ENCODE data around the gene ROR1. TPM values are rescaled to one million over a fixed set of nuclear protein-coding genes. Genes with fewer than 3 reads are reported as not detected.

The ROR1 gene
- polyA plus RNA-seq, 1 of the 3 experiments (the other 2 are of a cell fraction) = 4.0 TPM

DNA sequence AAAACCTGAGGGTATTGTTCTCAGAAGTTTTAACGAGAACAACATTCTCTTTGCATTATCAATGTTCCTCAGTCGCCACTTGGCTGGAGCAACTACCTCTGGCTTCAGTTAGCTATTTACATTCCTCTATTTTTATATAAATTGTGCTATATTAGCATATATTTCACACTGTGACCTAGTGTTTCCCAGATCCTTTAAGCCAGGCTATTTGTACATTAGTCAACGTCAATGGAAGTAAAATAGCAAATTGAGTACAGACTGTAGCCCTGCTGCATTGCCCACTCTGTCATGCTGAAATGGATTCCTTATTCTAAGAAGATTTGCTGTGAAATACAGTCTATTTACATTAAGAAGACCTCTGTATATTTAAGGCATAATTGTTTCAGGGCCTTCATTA is 213.8 kb downstream of the ROR1 start:
- Histone ChIP-seq H4K20me1 (ENCODE audit: insufficient read depth) (no peaks in the 10 kb centered on the region), H3K79me2 (ENCODE audit: insufficient read depth) (no peaks in the 10 kb centered on the region), H3K4me2 (no peak overlapping the region), H3F3A (replicated peaks; ENCODE audit: insufficient read depth) (no peaks in the 10 kb centered on the region), H3K4me3 (ENCODE audit: low read depth in 2 of 2, low read length in 1 of 2) (no peak overlapping the region), H3K4me1 (ENCODE audit: control insufficient read depth in 1 of 2, insufficient read depth in 2 of 2, low read depth in 1 of 2, low read length in 1 of 2) (peaks cover 7 to 11% of the 10 kb centered on the region in 2 experiments; a peak in 3 of 4 replicates), H2AFZ (ENCODE audit: low read depth) (no peak overlapping the region), H3K9ac (no peak overlapping the region), H3K27me3 (ENCODE audit: insufficient read depth) (no peaks in the 10 kb centered on the region), H3K27ac (ENCODE audit: low read depth in 2 of 2, low read length in 1 of 2) (peak overlapping the region in 1 of 2 experiments; percentile 39; a peak in 2 of 4 replicates), H3K36me3 (replicated peaks in 1 of 2; ENCODE audit: control insufficient read depth in 1 of 2, insufficient read depth in 2 of 2, low read length in 1 of 2) (no peaks in the 10 kb centered on the region), H3K9me3 (no peaks in the 10 kb centered on the region; the same call in 1 of the 2 replicates), H3K9me2 (no peaks in the 10 kb centered on the region)
- DNase-seq = no peak
- ChIA-PET CTCF (interaction anchor here (1.1 to 1.4 kb wide), 2 partner anchors 8 to 13 kb away, joined by 3 to 6 read pairs; no protein-coding TSS in a partner anchor), POLR2A (no interaction called here)
- TF ChIP-seq, protein P1, sequence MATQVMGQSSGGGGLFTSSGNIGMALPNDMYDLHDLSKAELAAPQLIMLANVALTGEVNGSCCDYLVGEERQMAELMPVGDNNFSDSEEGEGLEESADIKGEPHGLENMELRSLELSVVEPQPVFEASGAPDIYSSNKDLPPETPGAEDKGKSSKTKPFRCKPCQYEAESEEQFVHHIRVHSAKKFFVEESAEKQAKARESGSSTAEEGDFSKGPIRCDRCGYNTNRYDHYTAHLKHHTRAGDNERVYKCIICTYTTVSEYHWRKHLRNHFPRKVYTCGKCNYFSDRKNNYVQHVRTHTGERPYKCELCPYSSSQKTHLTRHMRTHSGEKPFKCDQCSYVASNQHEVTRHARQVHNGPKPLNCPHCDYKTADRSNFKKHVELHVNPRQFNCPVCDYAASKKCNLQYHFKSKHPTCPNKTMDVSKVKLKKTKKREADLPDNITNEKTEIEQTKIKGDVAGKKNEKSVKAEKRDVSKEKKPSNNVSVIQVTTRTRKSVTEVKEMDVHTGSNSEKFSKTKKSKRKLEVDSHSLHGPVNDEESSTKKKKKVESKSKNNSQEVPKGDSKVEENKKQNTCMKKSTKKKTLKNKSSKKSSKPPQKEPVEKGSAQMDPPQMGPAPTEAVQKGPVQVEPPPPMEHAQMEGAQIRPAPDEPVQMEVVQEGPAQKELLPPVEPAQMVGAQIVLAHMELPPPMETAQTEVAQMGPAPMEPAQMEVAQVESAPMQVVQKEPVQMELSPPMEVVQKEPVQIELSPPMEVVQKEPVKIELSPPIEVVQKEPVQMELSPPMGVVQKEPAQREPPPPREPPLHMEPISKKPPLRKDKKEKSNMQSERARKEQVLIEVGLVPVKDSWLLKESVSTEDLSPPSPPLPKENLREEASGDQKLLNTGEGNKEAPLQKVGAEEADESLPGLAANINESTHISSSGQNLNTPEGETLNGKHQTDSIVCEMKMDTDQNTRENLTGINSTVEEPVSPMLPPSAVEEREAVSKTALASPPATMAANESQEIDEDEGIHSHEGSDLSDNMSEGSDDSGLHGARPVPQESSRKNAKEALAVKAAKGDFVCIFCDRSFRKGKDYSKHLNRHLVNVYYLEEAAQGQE (IDR thresholded peaks at IDR 0.05; ENCODE audit: low read depth, low read length) = no peak
- no peak for TF ChIP-seq FOSL2 (IDR thresholded peaks at IDR 0.05; ENCODE audit: borderline replicate concordance, low read depth)
- no peak for TF ChIP-seq MEF2A (IDR thresholded peaks at IDR 0.05; ENCODE audit: borderline replicate concordance, low read depth)
- TF ChIP-seq POLR2AphosphoS5 (IDR thresholded peaks at IDR 0.05; ENCODE audit: low read depth, low read length) = no peak
- TF ChIP-seq JUND (IDR thresholded peaks at IDR 0.05) = no peak
- TF ChIP-seq MXI1 (IDR thresholded peaks at IDR 0.05; ENCODE audit: low read depth, low read length) = no peak
- no peak for TF ChIP-seq CHD2 (IDR thresholded peaks at IDR 0.05; ENCODE audit: low read length, partially characterized antibody)
- TF ChIP-seq, protein P2, sequence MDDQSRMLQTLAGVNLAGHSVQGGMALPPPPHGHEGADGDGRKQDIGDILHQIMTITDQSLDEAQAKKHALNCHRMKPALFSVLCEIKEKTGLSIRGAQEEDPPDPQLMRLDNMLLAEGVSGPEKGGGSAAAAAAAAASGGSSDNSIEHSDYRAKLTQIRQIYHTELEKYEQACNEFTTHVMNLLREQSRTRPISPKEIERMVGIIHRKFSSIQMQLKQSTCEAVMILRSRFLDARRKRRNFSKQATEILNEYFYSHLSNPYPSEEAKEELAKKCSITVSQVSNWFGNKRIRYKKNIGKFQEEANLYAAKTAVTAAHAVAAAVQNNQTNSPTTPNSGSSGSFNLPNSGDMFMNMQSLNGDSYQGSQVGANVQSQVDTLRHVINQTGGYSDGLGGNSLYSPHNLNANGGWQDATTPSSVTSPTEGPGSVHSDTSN (IDR thresholded peaks at IDR 0.05) = no peak
- TF ChIP-seq TEAD4 (IDR thresholded peaks at IDR 0.05; ENCODE audit: borderline replicate concordance, insufficient read depth) = no peak
- TF ChIP-seq, protein P3, sequence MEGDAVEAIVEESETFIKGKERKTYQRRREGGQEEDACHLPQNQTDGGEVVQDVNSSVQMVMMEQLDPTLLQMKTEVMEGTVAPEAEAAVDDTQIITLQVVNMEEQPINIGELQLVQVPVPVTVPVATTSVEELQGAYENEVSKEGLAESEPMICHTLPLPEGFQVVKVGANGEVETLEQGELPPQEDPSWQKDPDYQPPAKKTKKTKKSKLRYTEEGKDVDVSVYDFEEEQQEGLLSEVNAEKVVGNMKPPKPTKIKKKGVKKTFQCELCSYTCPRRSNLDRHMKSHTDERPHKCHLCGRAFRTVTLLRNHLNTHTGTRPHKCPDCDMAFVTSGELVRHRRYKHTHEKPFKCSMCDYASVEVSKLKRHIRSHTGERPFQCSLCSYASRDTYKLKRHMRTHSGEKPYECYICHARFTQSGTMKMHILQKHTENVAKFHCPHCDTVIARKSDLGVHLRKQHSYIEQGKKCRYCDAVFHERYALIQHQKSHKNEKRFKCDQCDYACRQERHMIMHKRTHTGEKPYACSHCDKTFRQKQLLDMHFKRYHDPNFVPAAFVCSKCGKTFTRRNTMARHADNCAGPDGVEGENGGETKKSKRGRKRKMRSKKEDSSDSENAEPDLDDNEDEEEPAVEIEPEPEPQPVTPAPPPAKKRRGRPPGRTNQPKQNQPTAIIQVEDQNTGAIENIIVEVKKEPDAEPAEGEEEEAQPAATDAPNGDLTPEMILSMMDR (IDR thresholded peaks at IDR 0.05) = no peak
- no peak for TF ChIP-seq GATA2 (CRISPR knock-in tag; IDR thresholded peaks at IDR 0.05)
- TF ChIP-seq NRF1 (IDR thresholded peaks at IDR 0.05; ENCODE audit: low read depth, low read length) = no peak
- TF ChIP-seq, protein P4, sequence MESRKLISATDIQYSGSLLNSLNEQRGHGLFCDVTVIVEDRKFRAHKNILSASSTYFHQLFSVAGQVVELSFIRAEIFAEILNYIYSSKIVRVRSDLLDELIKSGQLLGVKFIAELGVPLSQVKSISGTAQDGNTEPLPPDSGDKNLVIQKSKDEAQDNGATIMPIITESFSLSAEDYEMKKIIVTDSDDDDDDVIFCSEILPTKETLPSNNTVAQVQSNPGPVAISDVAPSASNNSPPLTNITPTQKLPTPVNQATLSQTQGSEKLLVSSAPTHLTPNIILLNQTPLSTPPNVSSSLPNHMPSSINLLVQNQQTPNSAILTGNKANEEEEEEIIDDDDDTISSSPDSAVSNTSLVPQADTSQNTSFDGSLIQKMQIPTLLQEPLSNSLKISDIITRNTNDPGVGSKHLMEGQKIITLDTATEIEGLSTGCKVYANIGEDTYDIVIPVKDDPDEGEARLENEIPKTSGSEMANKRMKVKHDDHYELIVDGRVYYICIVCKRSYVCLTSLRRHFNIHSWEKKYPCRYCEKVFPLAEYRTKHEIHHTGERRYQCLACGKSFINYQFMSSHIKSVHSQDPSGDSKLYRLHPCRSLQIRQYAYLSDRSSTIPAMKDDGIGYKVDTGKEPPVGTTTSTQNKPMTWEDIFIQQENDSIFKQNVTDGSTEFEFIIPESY (IDR thresholded peaks at IDR 0.05; ENCODE audit: borderline replicate concordance, low read depth) = no peak
- TF ChIP-seq ELF1 (IDR thresholded peaks at IDR 0.05) = no peak
- TF ChIP-seq YY1 (IDR thresholded peaks at IDR 0.05; ENCODE audit: low read depth) = no peak
- TF ChIP-seq SIN3A (IDR thresholded peaks at IDR 0.05; ENCODE audit: borderline replicate concordance, low read depth, low read length) = no peak
- TF ChIP-seq TAF1 (IDR thresholded peaks at IDR 0.05; ENCODE audit: borderline replicate concordance, low read depth, low read length) = no peak
- TF ChIP-seq, protein P5, sequence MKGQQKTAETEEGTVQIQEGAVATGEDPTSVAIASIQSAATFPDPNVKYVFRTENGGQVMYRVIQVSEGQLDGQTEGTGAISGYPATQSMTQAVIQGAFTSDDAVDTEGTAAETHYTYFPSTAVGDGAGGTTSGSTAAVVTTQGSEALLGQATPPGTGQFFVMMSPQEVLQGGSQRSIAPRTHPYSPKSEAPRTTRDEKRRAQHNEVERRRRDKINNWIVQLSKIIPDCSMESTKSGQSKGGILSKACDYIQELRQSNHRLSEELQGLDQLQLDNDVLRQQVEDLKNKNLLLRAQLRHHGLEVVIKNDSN (IDR thresholded peaks at IDR 0.05; ENCODE audit: borderline replicate concordance, low read depth) = no peak
- no peak for TF ChIP-seq RFX5 (IDR thresholded peaks at IDR 0.05; ENCODE audit: low read length)
- no peak for TF ChIP-seq EZH2phosphoT487 (IDR thresholded peaks at IDR 0.05; ENCODE audit: borderline replicate concordance, low read depth)
- 87% methylated on average over 3 of the region's 3 CpGs for WGBS (ENCODE audit: low lambda C conversion rate)
